OCI-LY3 (cell line): Measurements from ENCODE around the gene LINGO3.
"Not testable (repeated sequence)": the region's sequence is repeated elsewhere in the genome, so short reads cannot be mapped to it uniquely, and the experiment has no call there.

ENCODE experiments used
- H2AFZ ChIP-seq: fragments of 200-600, 300-600 bp; shearing (Covaris generic); 2 replicates; pipeline ENCODE4 v1.6.0; 2014; ENCODE audit warnings: antibody characterized with exemption, low read depth, low read length
- H3K27ac ChIP-seq: fragments of 200-600, 300-600 bp; sonication (generic); 2 replicates; pipeline ENCODE4 v1.5.1; 2014; ENCODE audit warnings: mild to moderate bottlenecking, low read length, moderate library complexity, mixed read lengths
- H3K27me3 ChIP-seq: fragments of 200-600, 300-600 bp; sonication (generic); 2 replicates; pipeline ENCODE4 v1.6.1; 2014; ENCODE audit warnings: low read depth, low read length, mixed read lengths
- H3K36me3 ChIP-seq: fragments of 200-600, 300-600 bp; sonication (generic); replicated peaks from 2 replicates; pipeline ENCODE3; 2014; ENCODE audit warnings: low read depth, low read length, mixed read lengths
- H3K4me1 ChIP-seq: fragments of 300-600, 200-600 bp; sonication (generic); 2 replicates; pipeline ENCODE4 v1.6.1; 2014; ENCODE audit warnings: low read length, mixed read lengths
- H3K4me2 ChIP-seq: fragments of 200-600, 300-600 bp; sonication (generic); 2 replicates; pipeline ENCODE4 v1.6.1; 2014; ENCODE audit warnings: low read length, mixed read lengths
- H3K4me3 ChIP-seq: fragments of 300-600, 200-600 bp; sonication (generic); 2 replicates; pipeline ENCODE4 v1.5.1; 2014; ENCODE audit warnings: antibody characterized with exemption, mild to moderate bottlenecking, low read length, moderate library complexity
- H3K79me2 ChIP-seq: fragments of 300-600, 200-600 bp; shearing (Covaris generic); 2 replicates; pipeline ENCODE4 v1.6.1; 2014; ENCODE audit warnings: mild to moderate bottlenecking, low read length, mixed read lengths
- H3K9ac ChIP-seq: fragments of 300-600, 200-600 bp; shearing (Covaris generic); 2 replicates; pipeline ENCODE4 v1.6.0; 2014; ENCODE audit warnings: mild to moderate bottlenecking, low read length, moderate library complexity
- H3K9me3 ChIP-seq: fragments of 200-600, 300-600 bp; shearing (Covaris generic); 2 replicates; pipeline ENCODE4 v1.6.1; 2014; ENCODE audit warnings: low read length, mixed read lengths; ENCODE audit not compliant: insufficient read depth
- H4K20me1 ChIP-seq: fragments of 200-600, 300-600 bp; sonication (generic); 2 replicates; pipeline ENCODE4 v1.6.1; 2016; ENCODE audit warnings: low read length, mixed read lengths; ENCODE audit not compliant: insufficient read depth
- CTCF ChIP-seq: fragments of 200-600, 300-600 bp; sonication (generic); IDR thresholded peaks from 2 replicates; pipeline ENCODE4 v1.5.1; 2014; ENCODE audit warnings: antibody characterized with exemption, low read length, low read depth
- EZH2phosphoT487 ChIP-seq: fragments of 200-600 bp; shearing (Covaris generic); IDR thresholded peaks from 2 replicates; pipeline ENCODE4 v1.6.1; 2018; ENCODE audit warnings: antibody characterized with exemption, mixed run types, low read depth

The LINGO3 gene

GRCh38 chr19:2350656-2351055 lies 42.7 kb upstream of the LINGO3 start:
- H3K36me3 ChIP-seq, result peaks cover 12% of the 10 kb centered on the region
- no peak overlapping the region for H3K9ac ChIP-seq
- H3K27me3 ChIP-seq, result no peaks in the 10 kb centered on the region
- H3K27ac ChIP-seq, result no peak overlapping the region
- H3K79me2 ChIP-seq, result no peaks in the 10 kb centered on the region
- H3K9me3 ChIP-seq, result no peaks in the 10 kb centered on the region
- H3K4me3 ChIP-seq, result no peak overlapping the region
- H4K20me1 ChIP-seq, result no peaks in the 10 kb centered on the region
- H3K4me2 ChIP-seq, result no peak overlapping the region
- no peaks in the 10 kb centered on the region for H3K4me1 ChIP-seq
- TF ChIP-seq EZH2phosphoT487 (no peak), CTCF (no peak)
- no peak overlapping the region for H2AFZ ChIP-seq

- not testable (repeated sequence) for H3K4me1 ChIP-seq, H3K27ac ChIP-seq, H2AFZ ChIP-seq, H3K79me2 ChIP-seq, H3K9ac ChIP-seq, H3K4me2 ChIP-seq, H4K20me1 ChIP-seq, H3K27me3 ChIP-seq, H3K4me3 ChIP-seq, H3K9me3 ChIP-seq
- peaks cover 12% of the 10 kb centered on the region for H3K36me3 ChIP-seq
Observed at GRCh38 chr19:2349818-2350217, 41.9 kb upstream of the LINGO3 start.

GRCh38 chr19:2345794-2346663 lies 38.1 kb upstream of the LINGO3 start:
- Histone ChIP-seq H3K36me3 (peaks cover 4% of the 10 kb centered on the region), H3K9me3 (no peaks in the 10 kb centered on the region), H3K27me3 (no peaks in the 10 kb centered on the region), H3K4me2 (no peak overlapping the region), H4K20me1 (no peaks in the 10 kb centered on the region), H3K9ac (no peak overlapping the region), H3K4me1 (no peaks in the 10 kb centered on the region), H2AFZ (no peak overlapping the region), H3K79me2 (no peaks in the 10 kb centered on the region), H3K27ac (no peak overlapping the region), H3K4me3 (no peak overlapping the region)
- no peak for TF ChIP-seq CTCF
- no peak for TF ChIP-seq EZH2phosphoT487

- H3K4me3 ChIP-seq, result no peak overlapping the region
- H3K9ac ChIP-seq, result no peak overlapping the region
- no peak overlapping the region for H2AFZ ChIP-seq
- H3K79me2 ChIP-seq, result no peaks in the 10 kb centered on the region
- H3K27me3 ChIP-seq, result no peaks in the 10 kb centered on the region
- no peaks in the 10 kb centered on the region for H3K36me3 ChIP-seq
- no peaks in the 10 kb centered on the region for H4K20me1 ChIP-seq
- H3K9me3 ChIP-seq, result no peaks in the 10 kb centered on the region
- TF ChIP-seq CTCF (no peak), EZH2phosphoT487 (no peak)
- H3K27ac ChIP-seq, result no peak overlapping the region
- H3K4me1 ChIP-seq, result no peaks in the 10 kb centered on the region
- no peak overlapping the region for H3K4me2 ChIP-seq
Observed at GRCh38 chr19:2345076-2345475, 37.1 kb upstream of the LINGO3 start.
